Erythroblast (primary cell): ENCODE measurements around the gene GPR171.

ENCODE experiments used
- GATA1 ChIP-seq: IDR thresholded peaks from 2 replicates; pipeline ENCODE4 v1.6.1; 2011; ENCODE audit warnings: low read depth, mild to moderate bottlenecking, control low read depth, low read length, moderate library complexity
- POLR2A ChIP-seq: IDR thresholded peaks from 2 replicates; pipeline ENCODE4 v1.6.1; 2011; ENCODE audit warnings: mild to moderate bottlenecking, low read length

DNA sequence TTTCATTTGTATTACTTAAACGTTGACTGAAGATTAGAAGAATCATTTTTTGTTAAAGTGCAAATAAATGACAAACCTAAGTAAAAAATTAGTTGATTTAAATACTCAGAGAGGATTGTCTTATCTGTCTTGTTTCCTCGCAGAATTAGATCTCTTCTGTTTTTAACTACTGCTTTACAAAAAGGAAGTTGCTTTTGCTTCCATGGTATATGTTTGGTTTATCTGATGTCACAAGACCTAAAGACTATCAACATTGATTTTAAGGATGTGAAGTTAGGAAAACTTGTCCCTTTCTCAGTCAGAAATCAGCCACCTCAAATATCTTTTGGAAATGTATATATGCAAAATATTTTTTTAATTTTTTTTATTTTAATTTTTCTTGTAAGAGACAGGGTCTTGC, 28.7 kb downstream of the GPR171 start:
- TF ChIP-seq POLR2A (no peak), GATA1 (no peak)
